AG04450 (cell line): ENCODE results near the gene QTRT2. TPM values are rescaled to one million over a fixed set of nuclear protein-coding genes. Genes with fewer than 3 reads are reported as not detected.

Experiments
- CTCF ChIA-PET: fragments of 300-600, 350-600 bp; formaldehyde crosslinking; extraction: SDS; loops from one replicate; lab custom pipeline; 2022; ENCODE audit warnings: antibody characterized with exemption, inconsistent platforms; lab: Charles Lee
- POLR2A ChIA-PET: fragments of 350-600 bp; formaldehyde crosslinking; extraction: SDS; loops from one replicate; lab custom pipeline; 2021; ENCODE audit warnings: antibody characterized with exemption, inconsistent platforms; lab: Yijun Ruan, JAX
- DNase-seq: peaks from one replicate; pipeline ENCODE4 v3.0.0-alpha.2; 2011; ENCODE audit warnings: low read depth, low spot score
- H3K27ac ChIP-seq: one replicate; pipeline ENCODE4 v1.5.1; 2012; ENCODE audit warnings: low read depth, low read length, control low read depth
- H3K27me3 ChIP-seq: one replicate; pipeline ENCODE4 v1.6.0; 2012; ENCODE audit warnings: low read length; ENCODE audit not compliant: control insufficient read depth, insufficient read depth
- H3K4me3 ChIP-seq: 2 replicates; pipeline ENCODE4 v1.5.1; 2011; ENCODE audit warnings: mild to moderate bottlenecking, low read depth, low read length, control low read depth
- H3K9me3 ChIP-seq: 2 replicates; pipeline ENCODE4 v1.5.1; 2012; ENCODE audit warnings: low read length; ENCODE audit not compliant: control insufficient read depth, insufficient read depth
- CTCF ChIP-seq: IDR thresholded peaks from 2 replicates; pipeline ENCODE4 v1.5.1; 2011; ENCODE audit warnings: low read depth, low read length, control low read depth, inconsistent platforms
- polyA plus RNA-seq: library from polyadenylated mRNA; depleted of rRNA; stranded (reverse); fragments of >200 nt; gene quantifications from 2 replicates; pipeline ENCODE4 v1.2.3, GENCODE V29; 2011; rRNA removed

QTRT2 gene
- polyA plus RNA-seq, 1 experiment = 10.8 TPM

GRCh38 chr3:114128231-114128630, 71.7 kb downstream of the QTRT2 start:
- POLR2A ChIA-PET = no interaction called here
- DNase-seq = no peak
- CTCF ChIA-PET = no interaction called here

GRCh38 chr3:114128826-114129225, 72.3 kb downstream of the QTRT2 start:
- ChIA-PET POLR2A (no interaction called here), CTCF (no interaction called here)
- peaks cover under 1% of the 10 kb centered on the region for H3K27me3 ChIP-seq
- no peak for TF ChIP-seq CTCF
- no peak overlapping the region for H3K4me3 ChIP-seq
- no peak overlapping the region for H3K27ac ChIP-seq
- no peaks in the 10 kb centered on the region for H3K9me3 ChIP-seq
- DNase-seq = no peak

More at GRCh38 chr3:114128231-114128630, 71.7 kb downstream of the QTRT2 start:
- TF ChIP-seq CTCF = no peak
- H3K27ac ChIP-seq = no peak overlapping the region
- no peaks in the 10 kb centered on the region for H3K27me3 ChIP-seq
- no peaks in the 10 kb centered on the region for H3K9me3 ChIP-seq
- no peak overlapping the region for H3K4me3 ChIP-seq

GRCh38 chr3:114132500-114132899, 76.0 kb downstream of the QTRT2 start:
- Histone ChIP-seq H3K27me3 (peaks cover 3% of the 10 kb centered on the region), H3K27ac (no peak overlapping the region), H3K9me3 (no peaks in the 10 kb centered on the region), H3K4me3 (no peak overlapping the region)
- TF ChIP-seq CTCF = no peak
- no peak for DNase-seq
- CTCF ChIA-PET = no interaction called here
- POLR2A ChIA-PET = no interaction called here

GRCh38 chr3:114133947-114134346, 77.4 kb downstream of the QTRT2 start:
- CTCF ChIA-PET = no interaction called here
- H3K9me3 ChIP-seq = no peaks in the 10 kb centered on the region
- no peak for TF ChIP-seq CTCF
- no peak for DNase-seq
- POLR2A ChIA-PET = no interaction called here
- peaks cover 5% of the 10 kb centered on the region for H3K27me3 ChIP-seq
- no peak overlapping the region for H3K4me3 ChIP-seq
- H3K27ac ChIP-seq = no peak overlapping the region

Other genes with a start within 250 kb of the QTRT2 start
- gene GRAMD1C, start 217.9 kb upstream of the QTRT2 start, polyA plus RNA-seq = 3.0 and 4.2 TPM in 2 replicates
- 0.58 and 0.79 TPM in 2 replicates for gene ZDHHC23, start 108.7 kb upstream of the QTRT2 start, polyA plus RNA-seq
- 1.7 and 2.3 TPM in 2 replicates for gene CCDC191, start 211 bp upstream of the QTRT2 start, polyA plus RNA-seq
- gene DRD3, start 122.3 kb downstream of the QTRT2 start, polyA plus RNA-seq = not detected in 2 replicates
- gene ZNF80, start 180.8 kb downstream of the QTRT2 start, polyA plus RNA-seq = not detected in 2 replicates
- gene TIGIT, start 237.3 kb downstream of the QTRT2 start, polyA plus RNA-seq = not detected in 2 replicates